Common myeloid progenitor, CD34-positive (primary cell): Measurements from ENCODE around the gene RAPGEF3.

Experiments
- CTCF ChIA-PET: fragments of 350-600 bp; sonication (Branson Sonifier 250); formaldehyde crosslinking; loops from one replicate; lab custom pipeline; 2021; ENCODE audit warnings: antibody characterized with exemption; lab: Charles Lee
- POLR2A ChIA-PET: fragments of 350-600 bp; sonication (Branson Sonifier 250); formaldehyde crosslinking; loops from one replicate; lab custom pipeline; 2021; ENCODE audit warnings: antibody characterized with exemption; lab: Charles Lee
- DNase-seq, 3 donors: peaks; one replicate each; pipeline versions ENCODE4 v3.0.0 to v3.0.0-alpha.2; 2013
- H3K27ac ChIP-seq, 2 experiments: 1 replicate in 1 of 2; 2 replicates in 1 of 2; pipeline ENCODE4 v1.7.0; 2013; ENCODE audit warnings: inconsistent platforms in 2 of 2, low read length in 2 of 2, mild to moderate bottlenecking in 2 of 2, low read depth in 1 of 2, moderate library complexity in 1 of 2; ENCODE audit not compliant: severe bottlenecking in 2 of 2, insufficient read depth in 1 of 2, poor library complexity in 1 of 2
- H3K27me3 ChIP-seq, 5 experiments: replicated peaks in 2 of 5; 1 replicate in 3 of 5; 2 replicates in 2 of 5; pipeline versions ENCODE4 v1.6.1 to v1.7.0; 2013; ENCODE audit warnings: low read length in 4 of 5, mild to moderate bottlenecking in 2 of 5, moderate library complexity in 2 of 5, inconsistent platforms in 1 of 5; ENCODE audit not compliant: insufficient read depth in 5 of 5, control insufficient read depth in 4 of 5
- H3K36me3 ChIP-seq, 4 experiments: 1 replicate in 2 of 4; 2 replicates in 2 of 4; pipeline versions ENCODE4 v1.6.1 to v1.7.0; 2013; ENCODE audit warnings: low read length in 3 of 4, control low read depth in 1 of 4, mild to moderate bottlenecking in 1 of 4; ENCODE audit not compliant: control insufficient read depth in 4 of 4, insufficient read depth in 4 of 4
- H3K4me1 ChIP-seq, 4 experiments: 1 replicate in 3 of 4; 2 replicates in 1 of 4; pipeline versions ENCODE4 v1.6.1 to v1.7.1; 2013; ENCODE audit warnings: low read length in 3 of 4, mild to moderate bottlenecking in 3 of 4, control low read depth in 1 of 4, inconsistent platforms in 1 of 4, moderate library complexity in 1 of 4; ENCODE audit not compliant: control insufficient read depth in 4 of 4, insufficient read depth in 4 of 4; ENCODE audit errors: control extremely low read depth in 1 of 4
- H3K4me3 ChIP-seq, 7 experiments: 1 replicate in 4 of 7; 2 replicates in 3 of 7; pipeline versions ENCODE4 v1.5.1 to v1.7.0; 2013; ENCODE audit warnings: mild to moderate bottlenecking in 7 of 7, low read length in 6 of 7, moderate library complexity in 6 of 7, inconsistent platforms in 2 of 7, low read depth in 2 of 7, control low read depth in 1 of 7; ENCODE audit not compliant: insufficient read depth in 4 of 7, control insufficient read depth in 1 of 7; ENCODE audit errors: extremely low read depth in 1 of 7
- H3K9me3 ChIP-seq, 5 experiments: 1 replicate in 4 of 5; 2 replicates in 1 of 5; pipeline versions ENCODE4 v1.6.1 to v1.7.1; 2013; ENCODE audit warnings: low read length in 4 of 5, mild to moderate bottlenecking in 2 of 5, inconsistent platforms in 1 of 5, low read depth in 1 of 5, moderate library complexity in 1 of 5; ENCODE audit not compliant: control insufficient read depth in 4 of 5, insufficient read depth in 2 of 5; ENCODE audit errors: control extremely low read depth in 1 of 5
- WGBS: methylation state at CpG from one replicate; pipeline ENCODE4 v1.1.5; 2013; ENCODE audit not compliant: insufficient coverage; 5-methylcytosine and 5-hydroxymethylcytosine counted together

The RAPGEF3 gene

GRCh38 chr12:47748899-47749298 lies 9.8 kb downstream of the RAPGEF3 start:
- H3K4me1 ChIP-seq, result peaks cover 0 to 8% (median 7%) of the 10 kb centered on the region in 4 experiments
- no peaks in the 10 kb centered on the region for H3K9me3 ChIP-seq
- WGBS, result 100% methylated on average over 3 of the region's 3 CpGs
- ChIA-PET CTCF (interaction anchor here (9.8 to 35.4 kb wide), 2 partner anchors 8 to 30 kb away, joined by 354 to 1109 read pairs; partner anchors contain the start of genes RAPGEF3 and SLC48A1), POLR2A (no interaction called here)
- peaks cover 0 to 56% (median 2%) of the 10 kb centered on the region in 4 experiments for H3K36me3 ChIP-seq
- no peak for DNase-seq
- no peak overlapping the region for H3K27ac ChIP-seq
- no peaks in the 10 kb centered on the region for H3K27me3 ChIP-seq
- no peak overlapping the region for H3K4me3 ChIP-seq

GRCh38 chr12:47748507-47748828 lies 10.2 kb downstream of the RAPGEF3 start:
- H3K4me1 ChIP-seq, result peaks cover 0 to 6% (median 3%) of the 10 kb centered on the region in 4 experiments
- peaks cover 0 to 56% (median 2%) of the 10 kb centered on the region in 4 experiments for H3K36me3 ChIP-seq
- H3K9me3 ChIP-seq, result no peaks in the 10 kb centered on the region
- CTCF ChIA-PET, result interaction anchor here (9.1 to 35.4 kb wide), 3 partner anchors 8 to 30 kb away, joined by 84 to 1109 read pairs (median 354); partner anchors contain the start of genes RAPGEF3 and SLC48A1
- WGBS, result 100% methylated on average over 1 of the region's 1 CpG
- H3K4me3 ChIP-seq, result no peak overlapping the region
- POLR2A ChIA-PET, result no interaction called here
- no peak for DNase-seq
- H3K27me3 ChIP-seq, result no peaks in the 10 kb centered on the region
- no peak overlapping the region for H3K27ac ChIP-seq

GRCh38 chr12:47747596-47748506 lies 10.8 kb downstream of the RAPGEF3 start:
- Histone ChIP-seq H3K27me3 (no peaks in the 10 kb centered on the region), H3K4me3 (no peak overlapping the region), H3K4me1 (peaks cover 0 to 3% (median 0%) of the 10 kb centered on the region in 4 experiments), H3K36me3 (peaks cover 0 to 56% (median 2%) of the 10 kb centered on the region in 4 experiments), H3K27ac (no peak overlapping the region), H3K9me3 (no peaks in the 10 kb centered on the region)
- CTCF ChIA-PET, result interaction anchor here (9.1 to 35.4 kb wide), 3 partner anchors 9 to 31 kb away, joined by 84 to 1109 read pairs (median 354); partner anchors contain the start of genes RAPGEF3 and SLC48A1
- no peak for DNase-seq
- POLR2A ChIA-PET, result no interaction called here
- WGBS, result 97% methylated on average over 11 of the region's 14 CpGs

- DNase-seq, result no peak
- Histone ChIP-seq H3K36me3 (peaks cover 0 to 56% (median 2%) of the 10 kb centered on the region in 4 experiments), H3K27me3 (no peaks in the 10 kb centered on the region), H3K4me3 (no peak overlapping the region), H3K27ac (no peak overlapping the region), H3K4me1 (peaks cover 0 to 7% (median 0%) of the 10 kb centered on the region in 4 experiments), H3K9me3 (no peaks in the 10 kb centered on the region)
- ChIA-PET CTCF (interaction anchor here (9.1 to 35.4 kb wide), 3 partner anchors 10 to 32 kb away, joined by 84 to 1109 read pairs (median 354); partner anchors contain the start of genes RAPGEF3 and SLC48A1), POLR2A (no interaction called here)
- 83% methylated on average over 4 of the region's 4 CpGs for WGBS
These were observed 11.6 kb downstream of the RAPGEF3 start for GRCh38 chr12:47747126-47747525.

GRCh38 chr12:47746523-47746922 lies 12.2 kb downstream of the RAPGEF3 start:
- no peaks in the 10 kb centered on the region for H3K27me3 ChIP-seq
- H3K36me3 ChIP-seq, result peaks cover 0 to 51% (median 2%) of the 10 kb centered on the region in 4 experiments
- ChIA-PET CTCF (interaction anchor here (1.0 to 35.4 kb wide), 4 partner anchors 10 to 32 kb away, joined by 3 to 1109 read pairs (median 219); partner anchors contain the start of genes RAPGEF3 and SLC48A1), POLR2A (no interaction called here)
- H3K9me3 ChIP-seq, result no peaks in the 10 kb centered on the region
- no peak for DNase-seq
- 98% methylated on average over 4 of the region's 7 CpGs for WGBS
- H3K4me1 ChIP-seq, result peaks cover 2 to 13% (median 4%) of the 10 kb centered on the region in 4 experiments
- H3K4me3 ChIP-seq, result no peak overlapping the region
- no peak overlapping the region for H3K27ac ChIP-seq

GRCh38 chr12:47746073-47746472 lies 12.6 kb downstream of the RAPGEF3 start:
- H3K27ac ChIP-seq, result no peak overlapping the region
- no peaks in the 10 kb centered on the region for H3K9me3 ChIP-seq
- POLR2A ChIA-PET, result no interaction called here
- CTCF ChIA-PET, result interaction anchor here (1.0 to 35.4 kb wide), 6 partner anchors 11 to 89 kb away, joined by 3 to 1109 read pairs (median 114); partner anchors contain the start of genes ENDOU, RAPGEF3 and SLC48A1
- WGBS, result 93% methylated on average over 3 of the region's 5 CpGs
- DNase-seq, result no peak
- H3K4me3 ChIP-seq, result no peak overlapping the region
- H3K4me1 ChIP-seq, result peaks cover 4 to 18% (median 8%) of the 10 kb centered on the region in 4 experiments
- H3K36me3 ChIP-seq, result peaks cover 0 to 47% (median 2%) of the 10 kb centered on the region in 4 experiments
- H3K27me3 ChIP-seq, result no peaks in the 10 kb centered on the region
